ENCODE results near the gene LGI4.

The LGI4 gene

DNA sequence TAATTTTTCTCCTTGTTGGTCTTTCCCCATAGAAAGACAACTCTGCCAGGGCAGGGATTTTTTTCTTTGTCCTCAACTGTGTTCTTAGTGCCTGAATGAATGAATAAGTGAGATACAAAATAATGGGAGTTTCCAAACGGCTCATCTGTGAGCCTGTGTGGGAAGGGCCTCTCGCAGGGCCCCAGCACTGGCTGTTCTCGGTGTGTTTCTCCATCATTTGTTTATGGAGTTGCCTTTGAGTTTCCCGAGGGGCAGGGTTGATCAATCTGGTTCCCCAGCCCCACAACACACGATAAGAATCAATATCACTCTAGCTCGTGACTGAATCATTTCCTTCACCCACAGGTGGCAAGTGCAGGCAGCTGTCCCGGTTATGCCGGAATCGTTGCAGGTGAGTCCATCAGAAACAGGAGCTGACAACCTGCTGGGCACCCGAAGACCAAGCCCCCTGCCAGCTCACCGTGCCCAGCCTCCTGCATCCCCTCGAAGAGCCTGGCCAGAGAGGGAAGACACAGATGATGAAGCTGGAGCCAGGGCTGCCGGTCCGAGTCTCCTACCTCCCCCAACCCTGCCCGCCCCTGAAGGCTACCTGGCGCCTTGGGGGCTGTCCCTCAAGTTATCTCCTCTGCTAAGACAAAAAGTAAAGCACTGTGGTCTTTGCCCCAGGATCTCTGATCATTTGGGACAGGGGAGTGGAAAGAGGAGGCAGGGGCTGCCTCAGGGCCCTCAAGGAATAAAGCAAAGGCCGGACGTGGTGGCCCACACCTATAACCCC, 34.5 kb upstream of the LGI4 start:
- H3K27ac ChIP-seq (ENCODE audit: low read depth, low read length): no peak overlapping the region
- H3K27me3 ChIP-seq (ENCODE audit: control insufficient read depth in 1 of 2, insufficient read depth in 2 of 2, low read length in 2 of 2): no peaks in the 10 kb centered on the region
- H3K4me3 ChIP-seq (ENCODE audit: low read depth in 1 of 2, low read length in 2 of 2): no peak overlapping the region
- H3K9me3 ChIP-seq (ENCODE audit: control insufficient read depth in 1 of 2, low read length in 2 of 2): peaks cover 3 to 6% of the 10 kb centered on the region in 2 donors
- H3K9ac ChIP-seq (ENCODE audit: low read depth in 1 of 2, low read length in 2 of 2): no peak overlapping the region
- peaks cover 0 to 15% of the 10 kb centered on the region in 2 donors for H3K36me3 ChIP-seq (ENCODE audit: control insufficient read depth in 1 of 2, insufficient read depth in 2 of 2, low read length in 2 of 2)
- no peaks in the 10 kb centered on the region for H3K4me1 ChIP-seq (ENCODE audit: control insufficient read depth in 1 of 2, insufficient read depth in 2 of 2, low read length in 2 of 2)

DNA sequence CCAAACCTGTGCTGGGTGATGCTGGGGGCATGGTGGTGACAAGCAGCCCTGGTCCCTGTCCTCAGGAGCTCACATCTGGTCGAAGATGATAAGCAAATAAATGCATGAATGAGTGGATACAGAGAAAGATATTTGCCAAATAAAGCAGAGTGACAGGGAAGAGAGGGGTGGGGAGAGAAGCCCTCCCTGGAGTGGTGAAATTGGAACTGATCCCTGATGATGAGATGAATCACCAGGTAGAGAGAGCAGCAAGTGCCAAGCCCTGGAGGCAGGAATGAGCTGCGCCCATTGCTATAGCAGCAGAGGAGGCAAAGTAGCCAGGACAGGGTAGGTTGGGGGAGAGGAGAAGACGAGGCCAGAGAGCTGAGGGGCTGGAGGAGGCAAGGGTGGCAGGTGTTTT, 33.3 kb upstream of the LGI4 start:
- peaks cover 0 to 27% of the 10 kb centered on the region in 2 donors for H3K36me3 ChIP-seq (ENCODE audit: control insufficient read depth in 1 of 2, insufficient read depth in 2 of 2, low read length in 2 of 2)
- no peaks in the 10 kb centered on the region for H3K4me1 ChIP-seq (ENCODE audit: control insufficient read depth in 1 of 2, insufficient read depth in 2 of 2, low read length in 2 of 2)
- H3K4me3 ChIP-seq (ENCODE audit: low read depth in 1 of 2, low read length in 2 of 2): no peak overlapping the region
- H3K27ac ChIP-seq (ENCODE audit: low read depth, low read length): no peak overlapping the region
- no peaks in the 10 kb centered on the region for H3K27me3 ChIP-seq (ENCODE audit: control insufficient read depth in 1 of 2, insufficient read depth in 2 of 2, low read length in 2 of 2)
- peaks cover 6 to 8% of the 10 kb centered on the region in 2 donors for H3K9me3 ChIP-seq (ENCODE audit: control insufficient read depth in 1 of 2, low read length in 2 of 2)
- H3K9ac ChIP-seq (ENCODE audit: low read depth in 1 of 2, low read length in 2 of 2): no peak overlapping the region

GRCh38 chr19:35167251-35168119, 32.6 kb upstream of the LGI4 start:
- peaks cover 0 to 33% of the 10 kb centered on the region in 2 donors for H3K36me3 ChIP-seq (ENCODE audit: control insufficient read depth in 1 of 2, insufficient read depth in 2 of 2, low read length in 2 of 2)
- H3K4me1 ChIP-seq (ENCODE audit: control insufficient read depth in 1 of 2, insufficient read depth in 2 of 2, low read length in 2 of 2): no peaks in the 10 kb centered on the region
- H3K27ac ChIP-seq (ENCODE audit: low read depth, low read length): no peak overlapping the region
- H3K27me3 ChIP-seq (ENCODE audit: control insufficient read depth in 1 of 2, insufficient read depth in 2 of 2, low read length in 2 of 2): no peaks in the 10 kb centered on the region
- no peak overlapping the region for H3K4me3 ChIP-seq (ENCODE audit: low read depth in 1 of 2, low read length in 2 of 2)
- no peak overlapping the region for H3K9ac ChIP-seq (ENCODE audit: low read depth in 1 of 2, low read length in 2 of 2)
- peaks cover 6 to 8% of the 10 kb centered on the region in 2 donors for H3K9me3 ChIP-seq (ENCODE audit: control insufficient read depth in 1 of 2, low read length in 2 of 2)

- no peak overlapping the region for H3K4me3 ChIP-seq (ENCODE audit: low read depth in 1 of 2, low read length in 2 of 2)
- peaks cover 0 to 44% of the 10 kb centered on the region in 2 donors for H3K36me3 ChIP-seq (ENCODE audit: control insufficient read depth in 1 of 2, insufficient read depth in 2 of 2, low read length in 2 of 2)
- peaks cover 6 to 8% of the 10 kb centered on the region in 2 donors for H3K9me3 ChIP-seq (ENCODE audit: control insufficient read depth in 1 of 2, low read length in 2 of 2)
- H3K4me1 ChIP-seq (ENCODE audit: control insufficient read depth in 1 of 2, insufficient read depth in 2 of 2, low read length in 2 of 2): no peaks in the 10 kb centered on the region
- H3K27ac ChIP-seq (ENCODE audit: low read depth, low read length): no peak overlapping the region
- H3K27me3 ChIP-seq (ENCODE audit: control insufficient read depth in 1 of 2, insufficient read depth in 2 of 2, low read length in 2 of 2): no peaks in the 10 kb centered on the region
- H3K9ac ChIP-seq (ENCODE audit: low read depth in 1 of 2, low read length in 2 of 2): no peak overlapping the region
These were observed 31.5 kb upstream of the LGI4 start for GRCh38 chr19:35166100-35167063.

GRCh38 chr19:35165200-35166058, 30.6 kb upstream of the LGI4 start:
- Histone ChIP-seq H3K9ac (ENCODE audit: low read depth in 1 of 2, low read length in 2 of 2) (no peak overlapping the region), H3K4me1 (ENCODE audit: control insufficient read depth in 1 of 2, insufficient read depth in 2 of 2, low read length in 2 of 2) (no peaks in the 10 kb centered on the region), H3K4me3 (ENCODE audit: low read depth in 1 of 2, low read length in 2 of 2) (no peak overlapping the region), H3K27me3 (ENCODE audit: control insufficient read depth in 1 of 2, insufficient read depth in 2 of 2, low read length in 2 of 2) (no peaks in the 10 kb centered on the region), H3K27ac (ENCODE audit: low read depth, low read length) (no peak overlapping the region), H3K9me3 (ENCODE audit: control insufficient read depth in 1 of 2, low read length in 2 of 2) (peaks cover 6 to 8% of the 10 kb centered on the region in 2 donors), H3K36me3 (ENCODE audit: control insufficient read depth in 1 of 2, insufficient read depth in 2 of 2, low read length in 2 of 2) (peaks cover 0 to 45% of the 10 kb centered on the region in 2 donors)

- Histone ChIP-seq H3K27ac (ENCODE audit: low read depth, low read length) (no peak overlapping the region), H3K9me3 (ENCODE audit: control insufficient read depth in 1 of 2, low read length in 2 of 2) (peaks cover 6 to 8% of the 10 kb centered on the region in 2 donors), H3K4me3 (ENCODE audit: low read depth in 1 of 2, low read length in 2 of 2) (no peak overlapping the region), H3K27me3 (ENCODE audit: control insufficient read depth in 1 of 2, insufficient read depth in 2 of 2, low read length in 2 of 2) (no peaks in the 10 kb centered on the region), H3K36me3 (ENCODE audit: control insufficient read depth in 1 of 2, insufficient read depth in 2 of 2, low read length in 2 of 2) (peaks cover 0 to 50% of the 10 kb centered on the region in 2 donors), H3K4me1 (ENCODE audit: control insufficient read depth in 1 of 2, insufficient read depth in 2 of 2, low read length in 2 of 2) (no peaks in the 10 kb centered on the region), H3K9ac (ENCODE audit: low read depth in 1 of 2, low read length in 2 of 2) (no peak overlapping the region)
These were observed 29.6 kb upstream of the LGI4 start for GRCh38 chr19:35164418-35164817.

DNA sequence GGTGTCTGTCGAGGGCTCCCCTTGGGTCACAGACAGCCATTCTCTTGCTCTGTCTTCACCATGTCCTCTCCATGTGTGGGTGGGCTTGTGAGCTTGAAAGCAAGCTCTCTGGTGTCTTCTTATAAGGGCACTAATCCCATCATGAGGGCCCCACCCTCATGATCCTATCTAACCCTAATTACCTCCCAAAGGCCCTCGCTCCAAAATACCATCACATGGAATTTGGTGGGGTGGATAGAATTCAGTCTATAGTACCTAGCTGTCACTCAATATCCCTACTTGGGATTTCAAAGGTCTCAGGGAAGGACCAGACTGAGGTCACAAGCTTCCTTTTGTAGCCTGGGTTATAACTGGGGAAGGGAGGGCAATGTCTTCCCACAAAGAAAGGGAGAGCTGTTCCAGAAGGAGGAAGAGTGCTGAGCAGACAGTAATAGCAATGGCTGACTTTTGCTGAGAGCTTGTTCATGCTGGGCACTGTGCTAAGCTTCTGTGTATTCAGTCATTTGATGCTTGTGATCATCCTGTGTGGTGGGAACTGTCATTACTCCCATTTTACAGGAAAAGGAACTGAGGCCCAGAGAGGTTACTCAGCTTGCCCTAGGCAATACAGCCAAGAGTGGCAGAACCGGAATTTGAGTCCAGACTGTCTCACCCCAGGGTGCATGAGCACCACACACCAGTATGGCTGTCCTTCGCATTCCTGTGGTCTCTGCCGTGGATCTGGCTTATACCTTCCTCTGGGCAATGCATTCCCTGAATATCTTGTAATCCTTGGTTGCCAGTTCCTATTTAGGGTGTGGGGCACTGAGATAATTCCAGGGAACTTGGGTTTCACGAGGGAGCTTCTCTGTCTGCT, 27.8 kb upstream of the LGI4 start:
- H3K9me3 ChIP-seq (ENCODE audit: control insufficient read depth in 1 of 2, low read length in 2 of 2): peaks cover 6 to 8% of the 10 kb centered on the region in 2 donors
- H3K27me3 ChIP-seq (ENCODE audit: control insufficient read depth in 1 of 2, insufficient read depth in 2 of 2, low read length in 2 of 2): no peaks in the 10 kb centered on the region
- peaks cover 0 to 59% of the 10 kb centered on the region in 2 donors for H3K36me3 ChIP-seq (ENCODE audit: control insufficient read depth in 1 of 2, insufficient read depth in 2 of 2, low read length in 2 of 2)
- H3K4me3 ChIP-seq (ENCODE audit: low read depth in 1 of 2, low read length in 2 of 2): no peak overlapping the region
- H3K4me1 ChIP-seq (ENCODE audit: control insufficient read depth in 1 of 2, insufficient read depth in 2 of 2, low read length in 2 of 2): no peaks in the 10 kb centered on the region
- H3K9ac ChIP-seq (ENCODE audit: low read depth in 1 of 2, low read length in 2 of 2): no peak overlapping the region
- H3K27ac ChIP-seq (ENCODE audit: low read depth, low read length): no peak overlapping the region

DNA sequence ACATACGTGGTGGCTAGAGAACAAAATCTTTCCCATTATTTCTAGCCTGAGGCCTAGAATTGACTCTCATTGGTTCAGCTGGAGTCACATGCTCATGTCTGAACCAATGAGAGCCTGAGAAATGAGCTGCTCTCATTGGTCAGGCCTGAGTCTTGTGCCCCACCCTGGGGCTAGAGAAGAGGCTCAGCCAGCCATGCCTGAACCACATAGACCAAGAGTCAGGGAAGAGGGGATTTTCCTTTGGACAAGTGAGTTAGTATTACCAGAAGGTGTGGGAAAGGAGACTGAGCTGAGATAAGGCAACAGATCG, 26.5 kb upstream of the LGI4 start:
- Histone ChIP-seq H3K4me3 (ENCODE audit: low read depth in 1 of 2, low read length in 2 of 2) (no peak overlapping the region), H3K9me3 (ENCODE audit: control insufficient read depth in 1 of 2, low read length in 2 of 2) (peaks cover 6 to 8% of the 10 kb centered on the region in 2 donors), H3K27ac (ENCODE audit: low read depth, low read length) (no peak overlapping the region), H3K27me3 (ENCODE audit: control insufficient read depth in 1 of 2, insufficient read depth in 2 of 2, low read length in 2 of 2) (peaks cover 0 to under 1% of the 10 kb centered on the region in 2 donors), H3K36me3 (ENCODE audit: control insufficient read depth in 1 of 2, insufficient read depth in 2 of 2, low read length in 2 of 2) (peaks cover 0 to 58% of the 10 kb centered on the region in 2 donors), H3K4me1 (ENCODE audit: control insufficient read depth in 1 of 2, insufficient read depth in 2 of 2, low read length in 2 of 2) (no peaks in the 10 kb centered on the region), H3K9ac (ENCODE audit: low read depth in 1 of 2, low read length in 2 of 2) (no peak overlapping the region)

All from duodenal mucosa (tissue), 2 donors.